WTC11 (cell line): ENCODE data around the gene TNNT3. TPM values are rescaled to one million over a fixed set of nuclear protein-coding genes. Genes with fewer than 3 reads are reported as not detected.

Experiments used
- ATAC-seq: fragments of 200-7000 bp; cut with Tn5 transposase; 2 replicates; pipeline ENCODE4 v1.10.0; 2021; ENCODE audit warnings: mild to moderate bottlenecking, moderate library complexity
- CTCF ChIA-PET: fragments of 300-600 bp; sonication (Branson Sonifier 250); formaldehyde crosslinking; loops from one replicate; lab custom pipeline; 2021; ENCODE audit warnings: antibody characterized with exemption; lab: Charles Lee
- POLR2A ChIA-PET: fragments of 350-600 bp; sonication (Branson Sonifier 250); formaldehyde crosslinking; loops from one replicate; lab custom pipeline; 2021; ENCODE audit warnings: antibody characterized with exemption; lab: Charles Lee
- DNase-seq: peaks from one replicate; pipeline ENCODE4 v3.0.0; 2021; ENCODE audit warnings: low spot score
- H3K27ac Mint-ChIP-seq: 2 replicates; pipeline ENCODE4 v1.8.0; 2021; ENCODE audit warnings: mixed read lengths
- H3K27me3 Mint-ChIP-seq: 2 replicates; pipeline ENCODE4 v1.8.0; 2021; ENCODE audit warnings: low read depth, mild to moderate bottlenecking, moderate library complexity, mixed read lengths
- H3K36me3 Mint-ChIP-seq: 2 replicates; pipeline ENCODE4 v1.8.0; 2021; ENCODE audit warnings: mixed read lengths
- H3K4me1 Mint-ChIP-seq: 2 replicates; pipeline ENCODE4 v1.8.0; 2022; ENCODE audit warnings: mixed read lengths
- H3K4me3 Mint-ChIP-seq: 2 replicates; pipeline ENCODE4 v1.8.0; 2021; ENCODE audit warnings: mild to moderate bottlenecking, moderate library complexity, mixed read lengths
- H3K9me3 Mint-ChIP-seq: 2 replicates; pipeline ENCODE4 v1.8.0; 2021; ENCODE audit warnings: mixed read lengths
- ATF6 ChIP-seq: sonication (generic); formaldehyde crosslinking; IDR thresholded peaks from 2 replicates; pipeline ENCODE4 v1.8.1; 2023; ENCODE audit warnings: mild to moderate bottlenecking, missing genetic modification reagents
- E2F4 ChIP-seq: sonication (generic); formaldehyde crosslinking; IDR thresholded peaks from 2 replicates; pipeline ENCODE4 v1.8.1; 2022; ENCODE audit warnings: low read depth, mild to moderate bottlenecking, moderate library complexity, missing genetic modification reagents, borderline replicate concordance
- FOXP4 ChIP-seq: sonication (generic); formaldehyde crosslinking; IDR thresholded peaks from 2 replicates; pipeline ENCODE4 v1.8.0; 2022; ENCODE audit warnings: mild to moderate bottlenecking, missing genetic modification reagents
- PREB ChIP-seq: sonication (generic); formaldehyde crosslinking; IDR thresholded peaks from 2 replicates; pipeline ENCODE4 v1.8.1; 2022; ENCODE audit warnings: mild to moderate bottlenecking, missing genetic modification reagents, moderate library complexity, borderline replicate concordance
- STAT6 ChIP-seq: sonication (generic); formaldehyde crosslinking; conservative IDR thresholded peaks from 2 replicates; pipeline ENCODE4 v1.8.1; 2023; ENCODE audit warnings: mild to moderate bottlenecking, low read depth, missing genetic modification reagents, moderate library complexity
- TP53 ChIP-seq: sonication (generic); formaldehyde crosslinking; IDR thresholded peaks from 2 replicates; pipeline ENCODE4 v1.8.1; 2023; ENCODE audit warnings: mild to moderate bottlenecking, missing genetic modification reagents
- ZNF263 ChIP-seq: sonication (generic); formaldehyde crosslinking; IDR thresholded peaks from 2 replicates; pipeline ENCODE4 v1.8.1; 2022; ENCODE audit warnings: low read depth, mild to moderate bottlenecking, moderate library complexity, missing genetic modification reagents
- ZNF317 ChIP-seq: sonication (generic); formaldehyde crosslinking; IDR thresholded peaks from 2 replicates; pipeline ENCODE4 v1.8.1; 2023; ENCODE audit warnings: low read depth, mild to moderate bottlenecking, moderate library complexity, missing genetic modification reagents, borderline replicate concordance
- ZSCAN18 ChIP-seq: fragments of 250-450 bp; sonication (Bioruptor Pico); IDR thresholded peaks from 2 replicates; pipeline ENCODE4 v2.1.2; 2022; ENCODE audit warnings: mild to moderate bottlenecking, moderate library complexity
- total RNA-seq: library from RNA; stranded (reverse); gene quantifications from 3 replicates; pipeline ENCODE4 v1.2.3, GENCODE V29; 2021

The TNNT3 gene
- total RNA-seq, 1 experiment from 2014 or later = not detected

- TF ChIP-seq STAT6 (CRISPR knock-in tag) (no peak), FOXP4 (CRISPR knock-in tag) (no peak)
These were observed 23.0 kb upstream of the TNNT3 start (continued) for GRCh38 chr11:1896468-1896867.

- CTCF ChIA-PET = interaction anchor here (1.3 to 2.0 kb wide), 3 partner anchors 14 to 105 kb away, joined by 3 to 6 read pairs (median 3); no protein-coding TSS in a partner anchor
- H3K27me3 Mint-ChIP-seq = peaks cover 10% of the 10 kb centered on the region
These were observed 22.6 kb upstream of the TNNT3 start for GRCh38 chr11:1896923-1897322.

More at GRCh38 chr11:1896923-1897322, 22.6 kb upstream of the TNNT3 start:
- ATAC-seq (no peak), DNase-seq (no peak)
- Mint-ChIP-seq H3K4me3 (no peak overlapping the region), H3K4me1 (peaks cover 9% of the 10 kb centered on the region), H3K9me3 (no peaks in the 10 kb centered on the region), H3K36me3 (no peaks in the 10 kb centered on the region), H3K27ac (no peak overlapping the region)
- POLR2A ChIA-PET = no interaction called here
- TF ChIP-seq ATF6 = no peak
- no peak for TF ChIP-seq PREB (CRISPR knock-in tag)
- TF ChIP-seq ZNF317 = no peak
- no peak for TF ChIP-seq ZNF263 (CRISPR knock-in tag)
- no peak for TF ChIP-seq ZSCAN18 (CRISPR knock-in tag)
- no peak for TF ChIP-seq E2F4 (CRISPR knock-in tag)
- TF ChIP-seq TP53 (CRISPR knock-in tag) = no peak
